GM21367 (cell line): ENCODE data around the gene IL31.

Experiments used
- ATAC-seq: cut with Tn5 transposase; IDR thresholded peaks from one replicate; pipeline ENCODE4 v1.9.1; 2021; ENCODE audit not compliant: unreplicated experiment

IL31 gene

DNA sequence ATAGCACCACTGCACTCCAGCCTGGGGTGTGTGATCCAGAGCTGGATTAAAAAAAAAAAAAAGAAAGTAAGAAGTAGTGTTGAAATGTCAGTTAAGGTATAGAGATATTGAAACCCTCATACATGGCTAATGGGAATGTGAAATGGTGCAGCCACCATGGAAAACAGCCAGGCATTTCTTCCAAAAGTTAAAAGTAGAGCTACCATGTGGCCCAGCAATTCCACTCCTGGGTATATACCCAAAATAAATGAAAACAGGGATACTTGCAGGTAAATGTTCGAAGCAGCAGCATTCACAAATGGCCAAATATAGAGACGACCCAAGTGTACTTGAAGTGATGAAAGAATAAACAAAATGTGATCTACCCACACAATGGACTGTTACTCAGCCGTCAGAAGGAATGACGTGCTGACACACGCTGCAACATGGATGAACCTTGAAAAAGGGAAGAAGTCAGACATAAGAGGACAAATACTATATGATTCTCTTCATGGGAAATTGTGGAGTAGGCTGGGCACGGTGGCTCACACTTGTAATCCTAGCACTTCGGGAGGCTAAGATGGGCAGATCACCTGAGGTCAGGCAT, 15.2 kb downstream of the IL31 start:
- no peak for ATAC-seq

DNA sequence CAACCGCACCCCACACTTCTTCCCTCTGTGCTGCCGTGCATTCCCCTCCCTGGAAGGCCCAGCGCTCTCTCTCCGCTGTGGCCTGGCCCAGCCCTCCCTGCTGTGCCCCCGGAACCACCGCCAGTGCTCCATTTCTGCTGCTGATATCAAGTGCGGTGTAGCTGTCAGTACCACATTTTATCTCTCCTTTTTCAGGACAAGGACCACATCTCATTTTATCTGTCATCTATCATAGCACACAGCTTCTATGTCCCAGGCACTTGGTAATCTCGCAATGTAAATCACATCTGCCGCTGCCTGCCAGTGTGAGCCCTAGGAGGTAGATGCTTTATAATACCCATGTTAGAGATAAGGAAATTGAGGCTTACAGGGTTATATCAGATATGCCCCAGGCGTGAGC, 18.3 kb downstream of the IL31 start:
- ATAC-seq, result no peak

DNA sequence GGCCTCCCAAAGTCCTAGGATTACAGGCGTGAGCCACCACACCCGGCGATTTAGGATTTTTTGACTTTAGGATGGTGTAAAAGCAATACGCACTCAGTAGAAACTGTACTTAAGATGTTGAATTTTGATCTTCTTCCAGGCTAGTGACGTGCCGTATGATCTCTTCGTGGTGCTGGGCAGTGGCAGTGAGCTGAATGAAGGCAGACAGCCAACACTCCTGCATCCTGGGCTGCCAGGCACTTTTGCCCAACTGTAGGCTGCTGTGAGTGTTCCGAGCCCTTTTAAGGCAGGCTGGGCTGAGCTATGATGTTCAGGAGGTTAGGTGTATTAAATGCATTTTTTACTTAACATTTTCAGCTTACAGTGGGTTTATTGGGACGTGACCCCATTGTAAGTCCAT, 21.3 kb downstream of the IL31 start:
- ATAC-seq, result no peak

DNA sequence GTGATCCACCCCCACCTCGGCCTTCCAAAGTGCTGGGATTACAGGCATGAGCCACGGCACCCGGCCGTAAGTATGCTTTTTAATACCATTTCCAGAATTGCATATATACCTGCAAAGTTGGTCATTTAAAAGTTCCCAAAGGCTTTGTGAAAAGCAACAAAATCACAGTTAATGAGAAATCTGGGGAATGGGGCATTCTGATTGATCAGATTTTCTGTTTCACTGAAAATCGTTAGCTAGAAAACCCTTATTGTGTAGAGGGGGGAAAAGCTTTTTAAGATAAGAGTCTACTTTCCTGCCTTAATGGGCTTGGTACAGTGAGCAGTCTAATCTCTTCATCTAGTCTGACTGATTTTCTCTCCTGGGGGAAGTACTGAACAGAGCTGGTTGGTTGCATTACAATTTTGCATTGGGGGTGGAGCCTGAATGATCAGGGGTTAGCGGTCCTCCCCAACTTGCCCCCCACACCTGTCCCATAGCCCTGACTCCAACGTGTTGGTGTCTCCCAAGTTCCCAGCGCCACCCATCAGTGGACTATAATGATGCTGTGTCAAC, 23.8 kb downstream of the IL31 start:
- ATAC-seq, result no peak

DNA sequence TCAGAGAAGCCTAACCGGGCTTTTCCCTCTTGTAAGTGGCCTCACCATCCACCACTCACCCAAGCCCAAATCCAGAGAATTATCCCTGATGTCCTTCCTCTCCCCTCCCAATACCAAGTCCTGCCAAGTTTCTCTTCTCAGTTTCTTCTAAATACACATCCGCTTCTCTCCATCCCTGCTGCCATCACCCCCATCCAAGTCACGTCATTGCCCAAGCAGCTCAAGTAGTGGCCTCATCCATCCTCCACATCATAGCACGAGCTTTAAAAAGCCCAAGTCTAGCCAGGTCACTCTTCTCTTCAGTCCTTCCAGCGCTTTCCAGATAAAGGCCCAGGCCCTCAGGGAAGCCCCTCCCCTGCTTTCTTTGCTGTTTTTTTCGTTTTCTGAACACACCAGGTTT, 25.4 kb downstream of the IL31 start:
- ATAC-seq, result no peak

DNA sequence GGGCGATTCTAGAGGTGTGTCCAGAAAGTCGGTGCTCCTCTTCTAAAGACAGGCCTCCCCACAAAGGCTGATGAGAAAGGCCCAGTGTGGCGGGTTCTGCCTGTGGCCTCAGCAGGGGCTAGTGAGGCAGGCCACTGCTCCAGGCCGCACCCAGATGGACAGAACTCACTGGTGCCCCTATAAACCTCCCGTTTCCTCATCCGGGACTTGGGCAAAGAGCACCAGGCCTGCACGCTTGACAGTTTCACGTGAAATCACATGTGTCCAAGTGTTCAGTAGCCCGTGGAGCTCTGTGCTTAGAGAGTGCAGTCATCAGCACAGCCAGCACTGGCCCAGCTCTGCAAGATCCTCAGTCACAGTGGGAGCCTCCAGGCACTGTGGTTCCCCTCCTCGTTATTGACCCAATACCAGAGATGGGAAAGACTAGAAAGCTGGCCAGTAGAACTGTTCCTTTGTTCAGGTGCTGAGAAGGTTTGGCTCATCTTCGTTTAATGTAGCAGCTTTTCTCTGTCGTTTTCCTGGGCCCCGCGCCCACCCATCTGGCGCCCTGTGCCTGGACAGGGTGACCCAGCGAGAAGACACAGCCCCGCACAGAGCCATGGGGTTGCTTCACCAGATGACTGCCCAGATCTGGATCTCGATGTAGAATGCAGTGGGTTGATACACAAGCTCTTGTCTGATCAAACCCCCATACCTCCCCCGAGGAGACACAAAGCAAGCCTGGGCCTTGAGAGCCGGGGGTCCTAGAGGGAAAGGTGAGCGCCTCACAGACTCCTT, 26.3 kb downstream of the IL31 start:
- ATAC-seq, result no peak

DNA sequence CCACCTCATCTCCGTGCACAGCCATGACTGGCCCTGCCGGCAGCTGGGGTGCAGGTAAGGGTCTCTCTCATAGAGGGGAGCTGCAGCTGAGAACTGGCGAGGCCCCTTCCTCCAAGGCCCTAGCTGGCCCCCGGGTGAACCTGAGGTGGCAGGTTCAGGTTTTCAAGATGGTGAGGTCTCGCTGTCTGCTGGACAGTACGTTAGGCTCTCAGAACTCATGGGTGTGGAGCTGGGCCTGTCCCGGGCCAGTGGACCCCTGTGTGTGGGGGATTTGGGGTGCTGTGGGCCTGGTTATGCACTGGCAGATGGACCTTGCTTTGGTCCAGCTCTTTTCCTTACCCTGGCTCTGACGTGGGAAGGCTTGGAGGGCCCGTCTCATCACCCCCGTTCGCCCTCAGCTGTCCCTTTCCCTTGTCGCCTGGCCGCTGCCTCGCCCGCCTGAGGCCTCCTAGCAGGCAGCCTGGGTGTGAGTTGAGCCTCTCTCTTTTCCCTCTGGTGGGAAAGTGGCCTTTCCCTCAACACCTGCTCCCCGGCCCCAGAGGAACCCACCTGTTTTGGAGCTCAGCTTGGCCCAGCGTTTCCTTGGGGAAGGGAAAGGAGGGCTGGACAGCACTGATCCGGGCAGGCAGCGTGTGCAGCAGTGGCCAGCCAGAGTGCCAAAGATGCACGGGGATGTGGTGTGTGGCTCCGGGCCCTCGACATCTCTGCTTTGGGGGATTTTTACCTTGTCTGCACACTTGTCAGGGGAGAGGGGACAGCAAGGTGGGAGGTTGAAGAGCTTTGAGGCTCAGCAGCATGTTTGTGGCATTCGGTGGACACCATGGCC, 28.3 kb downstream of the IL31 start:
- ATAC-seq, result no peak

DNA sequence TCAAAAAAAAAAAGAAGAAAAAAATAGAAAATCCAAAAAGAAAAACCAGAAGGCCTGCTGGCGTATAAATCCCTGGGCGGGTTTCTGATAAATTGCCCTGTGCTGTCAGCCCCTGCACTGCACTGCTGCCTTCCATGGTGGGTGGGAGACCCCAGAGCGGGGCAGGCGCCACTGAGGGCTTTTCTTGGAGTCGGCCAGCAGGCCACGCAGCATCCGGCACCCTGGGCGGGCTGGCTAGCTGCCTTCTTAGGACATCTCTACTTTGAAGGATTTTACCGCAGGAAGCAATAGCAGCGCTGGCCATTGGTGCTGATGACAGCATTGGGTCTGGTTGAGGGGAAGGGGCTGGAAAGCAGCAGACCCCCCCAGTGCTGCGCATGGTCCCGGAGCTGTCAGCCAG, 29.1 kb downstream of the IL31 start:
- ATAC-seq, result no peak

DNA sequence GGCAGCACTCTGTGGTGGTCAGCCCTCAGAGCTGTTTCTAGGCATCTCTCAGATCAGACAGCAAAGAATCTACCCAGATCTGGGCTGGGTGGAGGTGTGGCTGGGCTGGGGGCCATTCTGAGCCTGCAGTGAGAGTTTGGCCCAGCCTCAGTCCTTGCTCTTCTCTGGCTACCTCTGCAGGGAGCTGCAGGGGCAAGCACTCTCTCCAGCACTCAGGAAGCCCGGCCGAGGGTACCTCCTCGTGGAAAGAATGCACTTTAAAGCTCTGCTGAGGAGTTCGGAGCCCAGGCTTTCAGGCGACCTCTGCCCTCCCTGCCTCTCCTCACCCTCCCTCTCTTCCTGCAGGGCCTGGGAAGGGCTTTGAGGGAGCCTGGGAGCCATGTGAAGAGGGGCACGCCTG, 31.2 kb downstream of the IL31 start:
- ATAC-seq, result no peak

DNA sequence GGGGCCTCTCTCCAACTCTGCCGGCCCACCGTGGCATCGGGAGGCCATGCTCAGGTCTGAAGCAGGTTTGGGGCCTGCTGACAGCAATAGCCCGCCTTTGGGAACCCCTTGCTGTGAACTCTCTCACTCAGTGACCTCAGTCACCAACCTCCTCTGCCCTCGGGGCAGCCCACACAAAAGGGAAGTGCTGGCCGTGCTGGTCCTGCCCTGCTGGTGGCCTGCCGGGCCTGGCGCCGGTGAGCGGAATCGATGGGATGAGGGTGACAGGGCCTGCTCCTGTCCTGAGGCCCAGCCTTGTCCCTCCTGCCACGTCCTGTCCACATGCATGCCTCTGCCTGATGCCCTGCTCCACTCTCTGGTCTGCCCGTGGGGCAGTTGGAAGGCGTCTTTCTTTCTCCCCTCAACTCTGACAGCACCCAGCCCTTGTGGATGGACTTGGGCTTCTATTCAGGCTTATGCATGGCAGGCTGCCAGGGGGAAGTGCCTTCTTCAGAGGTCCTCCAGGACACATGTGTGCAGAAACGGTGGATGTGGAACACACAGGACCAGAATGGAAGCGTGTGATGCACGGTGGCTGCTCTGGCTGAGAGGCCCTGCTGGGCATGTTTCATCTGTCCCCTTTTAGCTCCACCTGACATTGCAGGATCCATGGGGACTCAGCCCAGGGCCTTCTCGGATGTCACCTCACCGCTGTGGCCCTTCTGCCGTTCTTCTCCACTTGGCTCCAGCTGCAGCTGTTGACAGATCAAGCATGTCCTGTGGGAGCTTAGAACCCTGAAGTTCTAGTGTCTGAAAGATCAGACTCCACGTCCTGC, 31.9 kb downstream of the IL31 start:
- ATAC-seq, result no peak

DNA sequence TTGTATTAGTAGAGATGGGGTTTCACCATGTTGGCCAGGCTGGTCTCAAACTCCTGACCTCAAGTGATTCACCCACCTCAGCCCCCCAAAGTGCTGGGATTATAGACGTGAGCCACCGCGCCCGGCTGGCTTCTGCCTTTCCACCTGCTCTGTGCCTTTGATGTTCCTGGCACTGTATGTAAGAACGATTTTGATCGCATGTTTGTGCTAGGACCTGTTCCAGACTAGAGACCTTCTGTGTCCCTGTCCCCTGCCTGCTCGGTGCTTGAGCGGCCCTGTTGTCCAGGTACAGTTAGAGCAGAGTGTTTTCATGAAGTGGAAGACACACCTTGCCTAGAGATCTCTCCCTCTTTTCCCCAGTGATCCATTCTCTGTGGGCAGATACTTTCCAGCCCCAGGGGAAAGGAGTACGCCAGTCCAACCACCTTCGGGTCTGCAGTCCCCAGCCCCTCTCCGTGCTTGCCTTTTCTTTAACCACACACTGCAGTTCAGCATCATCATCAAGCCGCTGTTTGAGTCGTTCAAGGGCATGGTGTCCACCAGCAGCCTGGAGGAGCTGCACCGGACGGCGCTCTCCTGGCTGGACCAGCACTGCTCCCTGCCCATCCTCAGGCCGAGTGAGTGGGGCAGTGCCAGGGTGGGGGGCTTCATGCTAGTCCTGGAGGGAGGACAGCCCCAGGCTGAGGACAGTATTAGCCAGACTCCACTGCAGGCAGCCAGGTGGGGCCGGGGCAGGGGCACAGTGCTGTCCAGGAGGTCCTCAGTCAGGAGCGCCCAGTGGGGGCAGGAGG, 33.4 kb downstream of the IL31 start:
- ATAC-seq, result no peak

DNA sequence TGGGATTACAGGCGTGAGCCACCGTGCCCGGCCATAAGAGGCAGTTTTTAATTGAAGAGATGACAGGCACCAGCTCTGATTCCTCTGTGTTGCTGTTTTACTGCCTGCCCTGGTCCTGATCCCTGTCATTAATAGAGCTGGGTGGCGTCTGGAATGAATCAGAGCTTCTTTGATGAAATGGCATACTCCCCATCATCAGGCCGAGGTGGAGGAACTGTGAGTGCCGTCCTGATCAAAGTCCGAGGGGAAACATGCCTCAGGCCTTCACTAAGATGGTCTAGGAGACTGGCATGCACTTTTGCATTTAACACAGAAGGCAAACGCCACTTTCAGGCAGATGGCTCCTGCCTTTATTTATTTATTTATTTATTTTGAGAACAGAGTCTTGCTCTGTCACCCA, 34.1 kb downstream of the IL31 start:
- no peak for ATAC-seq

DNA sequence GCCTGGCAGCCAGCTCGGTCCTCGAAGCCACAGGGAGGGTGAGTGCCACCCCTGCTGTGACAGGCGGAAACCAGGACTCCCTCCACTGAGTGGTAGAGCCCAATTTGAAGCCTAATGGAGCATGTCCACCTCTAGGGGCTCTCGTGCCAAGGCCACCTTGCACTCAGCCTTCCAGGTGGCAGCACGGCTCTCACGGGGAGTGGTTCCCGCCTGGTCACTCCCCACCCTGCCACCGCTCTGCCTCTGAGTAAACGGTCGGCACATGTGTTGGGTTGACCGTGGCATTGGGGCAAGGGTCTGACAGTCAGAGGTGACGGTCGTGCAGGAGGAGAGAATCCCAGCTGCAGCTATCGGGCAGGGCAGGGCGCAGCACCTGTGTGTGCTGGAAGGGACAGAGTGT, 34.8 kb downstream of the IL31 start:
- ATAC-seq, result no peak

DNA sequence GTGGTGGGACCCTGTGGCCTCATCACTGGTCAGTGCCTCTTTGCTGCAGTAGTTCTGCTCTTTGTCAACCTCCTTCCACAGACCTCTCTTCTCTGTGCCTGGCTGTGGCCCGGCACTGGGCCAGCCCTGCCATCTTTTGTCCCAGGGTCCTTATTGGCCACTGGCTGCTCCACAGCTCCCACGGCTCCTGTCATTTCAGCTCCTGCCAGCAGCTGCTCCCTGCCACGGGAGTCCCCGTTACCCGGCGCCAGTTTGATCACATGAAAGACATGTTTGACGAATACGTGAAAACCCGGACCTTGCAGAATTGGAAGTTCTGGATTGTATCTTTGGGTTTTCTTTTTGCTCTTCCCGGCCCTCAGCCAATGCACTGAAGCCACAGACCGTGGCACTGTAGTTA, 35.4 kb downstream of the IL31 start:
- no peak for ATAC-seq

DNA sequence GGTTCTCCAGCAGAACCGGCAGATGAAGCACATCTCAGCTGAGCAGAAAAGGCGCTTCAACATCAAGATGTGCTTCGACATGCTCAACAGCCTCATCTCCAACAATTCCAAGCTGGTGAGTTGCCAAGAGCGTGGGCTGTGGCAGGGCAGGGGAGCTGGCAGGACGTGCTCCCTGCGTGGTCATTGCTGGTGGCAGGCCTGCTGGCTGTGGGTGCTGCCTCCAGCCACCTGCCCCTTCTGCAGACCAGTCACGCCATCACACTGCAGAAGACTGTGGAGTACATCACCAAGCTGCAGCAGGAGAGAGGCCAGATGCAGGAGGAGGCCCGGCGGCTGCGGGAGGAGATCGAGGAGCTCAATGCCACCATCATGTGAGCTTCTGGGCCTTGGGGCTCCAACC, 35.8 kb downstream of the IL31 start:
- ATAC-seq, result no peak

DNA sequence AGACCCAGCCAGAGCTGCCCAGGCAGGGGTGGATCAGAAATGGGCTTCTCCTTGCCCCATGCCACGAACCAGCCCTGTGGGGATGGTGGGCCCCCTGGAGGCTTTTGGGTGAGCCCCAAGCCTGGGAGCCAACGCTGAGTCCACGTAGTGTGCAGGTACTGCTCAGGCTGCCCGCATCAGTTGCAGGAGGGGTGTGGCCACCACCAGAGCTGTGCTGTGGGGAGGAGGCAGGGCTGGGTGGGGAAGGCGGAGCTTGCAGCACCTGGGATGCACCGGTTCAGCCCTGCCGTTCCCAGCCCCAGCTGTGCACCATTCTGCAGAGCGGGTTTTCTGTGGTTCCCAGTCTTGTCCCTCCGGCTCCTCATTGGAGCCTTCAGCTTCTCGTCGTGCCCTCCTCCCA, 36.3 kb downstream of the IL31 start:
- no peak for ATAC-seq

DNA sequence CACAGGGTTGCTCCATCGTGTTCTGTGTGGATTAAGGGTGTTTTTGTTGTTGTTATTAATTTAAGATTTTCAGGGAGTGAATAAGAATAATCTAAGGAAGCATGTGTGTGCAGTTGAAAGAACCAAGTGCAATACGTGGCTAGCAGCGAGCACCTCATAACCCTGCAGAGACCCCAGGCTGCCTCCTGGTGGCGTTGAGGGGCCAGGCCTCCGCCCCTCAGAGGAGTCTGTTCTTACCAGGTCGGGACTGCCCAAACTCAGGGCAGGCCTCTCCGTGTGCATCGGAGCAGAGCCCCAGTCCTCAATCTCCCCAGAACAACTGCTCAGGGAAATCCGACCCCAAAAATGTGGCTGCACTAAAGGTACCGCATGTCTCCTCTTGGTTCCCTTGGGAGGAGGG, 36.8 kb downstream of the IL31 start:
- no peak for ATAC-seq

DNA sequence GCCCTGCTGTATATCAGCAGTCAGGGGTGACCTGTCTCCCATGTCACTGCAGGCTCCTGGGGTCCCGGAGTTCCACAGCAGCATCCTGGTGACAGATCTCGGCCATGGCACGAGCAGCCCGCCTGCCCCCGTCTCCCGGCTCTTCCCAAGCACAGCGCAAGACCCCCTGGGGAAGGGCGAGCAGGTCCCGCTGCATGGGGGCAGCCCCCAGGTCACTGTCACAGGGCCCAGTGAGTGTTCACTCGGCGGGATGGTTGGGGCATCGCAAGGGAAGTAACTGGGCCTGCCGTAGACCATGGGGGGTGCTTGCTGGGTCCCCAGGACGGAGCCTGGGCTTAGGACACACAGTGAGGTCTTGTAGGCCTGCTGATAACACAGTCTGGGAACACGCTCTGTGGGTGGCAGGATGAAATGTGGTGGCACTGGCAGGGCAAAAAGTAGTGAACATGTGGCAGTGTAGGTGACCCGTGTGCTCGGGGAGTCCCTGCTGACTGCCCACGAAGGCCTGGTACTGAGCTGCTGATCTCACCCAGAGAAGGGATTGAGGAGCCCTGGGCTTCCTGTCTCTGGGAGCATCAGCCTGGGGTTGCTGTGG, 38.5 kb downstream of the IL31 start:
- ATAC-seq, result no peak

DNA sequence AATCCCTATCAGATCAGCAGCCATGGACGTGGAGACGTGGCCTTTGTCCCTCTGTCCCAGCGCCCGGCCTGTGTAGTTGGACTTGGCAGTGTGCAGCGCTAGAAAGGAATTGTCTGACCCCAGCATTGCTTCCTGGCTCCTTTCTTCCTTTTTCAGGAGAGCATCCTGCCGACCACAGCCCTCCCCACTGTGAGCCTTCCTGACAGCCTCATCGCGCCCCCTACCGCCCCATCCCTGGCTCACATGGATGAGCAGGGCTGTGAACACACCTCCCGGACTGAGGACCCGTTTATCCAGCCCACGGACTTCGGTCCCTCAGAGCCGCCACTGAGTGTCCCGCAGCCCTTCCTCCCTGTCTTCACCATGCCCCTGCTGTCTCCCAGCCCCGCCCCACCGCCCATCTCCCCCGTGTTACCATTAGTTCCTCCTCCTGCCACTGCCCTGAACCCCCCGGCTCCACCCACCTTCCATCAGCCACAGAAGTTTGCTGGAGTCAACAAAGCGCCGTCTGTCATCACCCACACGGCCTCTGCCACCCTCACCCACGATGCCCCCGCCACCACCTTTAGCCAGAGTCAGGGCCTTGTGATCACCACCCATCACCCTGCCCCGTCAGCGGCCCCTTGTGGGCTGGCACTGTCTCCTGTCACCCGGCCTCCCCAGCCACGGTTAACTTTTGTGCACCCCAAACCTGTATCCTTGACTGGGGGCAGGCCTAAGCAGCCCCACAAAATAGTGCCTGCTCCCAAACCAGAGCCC, 40.6 kb downstream of the IL31 start:
- ATAC-seq, result no peak
